ENCODE data around the gene CTDSP2. TPM values are rescaled to one million over a fixed set of nuclear protein-coding genes. Genes with fewer than 3 reads are reported as not detected.

CTDSP2 gene
- total and polyA plus RNA-seq, 2 of the 8 experiments (the other 6 are each of a cell fraction or from before 2014, with no cell fraction given), result 71.3 to 91.7 TPM

DNA sequence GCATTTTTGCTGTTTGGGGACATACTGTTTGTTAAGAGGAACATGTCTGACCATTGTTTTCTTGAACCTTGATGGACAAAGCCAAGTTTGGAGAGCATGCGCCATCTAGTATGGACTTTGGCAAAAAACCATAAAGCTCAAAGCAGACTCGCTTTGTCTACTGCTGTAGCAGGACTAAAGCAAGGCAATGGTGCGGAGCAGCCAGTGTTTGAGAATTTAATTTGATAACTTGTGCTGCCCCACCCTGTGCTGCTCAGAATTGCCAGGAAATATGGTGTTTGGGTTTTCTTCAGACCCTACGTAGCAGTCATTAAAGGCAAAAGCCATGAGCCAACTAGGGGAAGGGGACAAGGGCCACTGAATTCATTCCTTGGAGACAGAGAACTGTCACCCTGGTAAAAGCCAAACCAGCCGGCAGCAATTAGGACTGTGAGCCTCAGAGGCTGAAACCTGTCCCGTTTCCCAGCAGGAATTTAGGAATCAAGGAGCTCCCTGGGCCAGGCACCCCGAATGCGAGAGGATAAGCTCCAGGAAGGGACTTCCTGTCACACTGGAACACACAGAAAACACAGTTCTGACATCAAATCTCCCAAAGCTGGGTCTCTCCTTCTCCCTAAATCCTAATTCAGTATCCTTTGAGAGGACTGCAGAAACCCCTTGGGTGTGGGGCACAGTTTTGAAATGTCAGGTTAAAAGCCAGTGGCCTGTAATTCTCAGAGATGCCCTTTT lies 29.1 kb downstream of the CTDSP2 start:
- H3K79me2 ChIP-seq (ENCODE audit: control insufficient read depth in 1 of 2, insufficient read depth in 2 of 2, low read length in 2 of 2), result no peaks in the 10 kb centered on the region
- no peak overlapping the region for H3K23ac ChIP-seq (ENCODE audit: insufficient read length)
- no peak overlapping the region for H3K4ac ChIP-seq (replicated peaks; ENCODE audit: insufficient read length, low read depth, low read length)
- FAIRE-seq (no peak), DNase-seq (ENCODE audit: low read depth in 1 of 2, low spot score in 2 of 2) (no peak)
- no peaks in the 10 kb centered on the region for H3K27me3 ChIP-seq (replicated peaks in 1 of 4; ENCODE audit: control insufficient read depth in 3 of 4, extremely low read depth in 1 of 4, insufficient read depth in 3 of 4, low read length in 3 of 4)
- ChIA-PET POLR2A (ENCODE audit: partially characterized antibody) (interaction anchor here (0.8 to 9.6 kb wide), 9 partner anchors 8 to 51 kb away, joined by 3 to 71 read pairs (median 10); partner anchors contain the start of genes CTDSP2 and CYP27B1), CTCF (ENCODE audit: partially characterized antibody) (interaction anchor here (0.6 to 10.4 kb wide), 10 partner anchors 12 to 88 kb away, joined by 3 to 146 read pairs (median 6); partner anchors contain the start of genes CTDSP2 and TSFM)
- no peak overlapping the region for H2AK5ac ChIP-seq (ENCODE audit: low read depth, low read length)
- peaks cover under 1 to 9% (median 2%) of the 10 kb centered on the region in 4 experiments; a peak in 5 of 8 replicates for H3K36me3 ChIP-seq (ENCODE audit: control insufficient read depth in 2 of 4, insufficient read depth in 4 of 4, low read length in 3 of 4)
- no peaks in the 10 kb centered on the region for H3K9me3 ChIP-seq (ENCODE audit: insufficient read depth in 2 of 2, low read depth in 1 of 2, low read length in 1 of 2)
- no peak overlapping the region for H3K27ac ChIP-seq (ENCODE audit: low read depth, low read length)
- H2BK12ac ChIP-seq (ENCODE audit: low read depth, low read length), result no peak overlapping the region
- no peaks in the 10 kb centered on the region for H3K4me1 ChIP-seq (replicated peaks in 1 of 4; ENCODE audit: control insufficient read depth in 3 of 4, insufficient read depth in 4 of 4, low read length in 3 of 4)
- no peak overlapping the region for H4K8ac ChIP-seq (ENCODE audit: extremely low read depth, insufficient read depth, low read length)
- H4K5ac ChIP-seq (ENCODE audit: insufficient read length, low read depth, low read length), result no peak overlapping the region
- no peak overlapping the region for H3K56ac ChIP-seq (replicated peaks; ENCODE audit: insufficient read length, low read depth, low read length)
- peaks cover 0 to 2% of the 10 kb centered on the region in 2 experiments for H4K20me1 ChIP-seq (replicated peaks in 1 of 2; ENCODE audit: control insufficient read depth in 1 of 2, insufficient read depth in 2 of 2, low read length in 2 of 2)
- H3K4me2 ChIP-seq (ENCODE audit: insufficient read depth in 1 of 2, low read depth in 2 of 2, low read length in 2 of 2), result no peak overlapping the region
- H3K14ac ChIP-seq (ENCODE audit: insufficient read length), result no peak overlapping the region
- H2BK120ac ChIP-seq (replicated peaks; ENCODE audit: low read depth, low read length), result no peak overlapping the region
- no peak overlapping the region for H4K91ac ChIP-seq (replicated peaks; ENCODE audit: insufficient read length, low read length)
- H2BK15ac ChIP-seq (ENCODE audit: low read length), result no peak overlapping the region
- no peak overlapping the region for H3K18ac ChIP-seq (ENCODE audit: extremely low read depth, low read length)
- H3K4me3 ChIP-seq (ENCODE audit: extremely low read depth in 1 of 4, insufficient read depth in 2 of 4, low read depth in 3 of 4, low read length in 4 of 4), result no peak overlapping the region
- no peak overlapping the region for H2BK20ac ChIP-seq (ENCODE audit: low read length)
- no peak overlapping the region for H2AFZ ChIP-seq (ENCODE audit: low read length)
- TF ChIP-seq ASH2L (IDR thresholded peaks at IDR 0.05; ENCODE audit: low read length) (no peak), HDAC6 (IDR thresholded peaks at IDR 0.05; ENCODE audit: low read depth, low read length) (no peak), JUND (IDR thresholded peaks at IDR 0.05; ENCODE audit: low read length) (no peak), CHD1 (IDR thresholded peaks at IDR 0.05; ENCODE audit: low read depth, low read length) (no peak), GABPA (IDR thresholded peaks at IDR 0.05; ENCODE audit: borderline replicate concordance, insufficient read depth, low read length) (no peak), CREB1 (IDR thresholded peaks at IDR 0.05) (no peak)
- H2BK5ac ChIP-seq (ENCODE audit: low read depth, low read length), result no peak overlapping the region
- WGBS, 2 experiments (ENCODE audit: extremely low coverage in 1 of 2, insufficient coverage in 1 of 2, insufficient read length in 1 of 2, insufficient replicate concordance in 2 of 2, low coverage in 1 of 2, low lambda C conversion rate in 2 of 2, missing lambda C conversion rate in 1 of 2), result 88% methylated on average over 8 of the region's 8 CpGs; no CpG with 5 or more reads in 1 of the 2 experiments
- H3K9ac ChIP-seq (replicated peaks in 1 of 4; ENCODE audit: extremely low read depth in 1 of 4, low read depth in 3 of 4, low read length in 3 of 4), result no peak overlapping the region
- no peaks in the 10 kb centered on the region for H3K23me2 ChIP-seq (ENCODE audit: low read depth, low read length)
- no peaks in the 10 kb centered on the region for H3K79me1 ChIP-seq (ENCODE audit: low read depth, low read length)

All from H1 (cell line).